ENCODE measurements around the gene CASP3. TPM values are rescaled to one million over a fixed set of nuclear protein-coding genes. Genes with fewer than 3 reads are reported as not detected.

CASP3 gene
- total RNA-seq = 47.4 and 68.1 TPM in 2 replicates

DNA sequence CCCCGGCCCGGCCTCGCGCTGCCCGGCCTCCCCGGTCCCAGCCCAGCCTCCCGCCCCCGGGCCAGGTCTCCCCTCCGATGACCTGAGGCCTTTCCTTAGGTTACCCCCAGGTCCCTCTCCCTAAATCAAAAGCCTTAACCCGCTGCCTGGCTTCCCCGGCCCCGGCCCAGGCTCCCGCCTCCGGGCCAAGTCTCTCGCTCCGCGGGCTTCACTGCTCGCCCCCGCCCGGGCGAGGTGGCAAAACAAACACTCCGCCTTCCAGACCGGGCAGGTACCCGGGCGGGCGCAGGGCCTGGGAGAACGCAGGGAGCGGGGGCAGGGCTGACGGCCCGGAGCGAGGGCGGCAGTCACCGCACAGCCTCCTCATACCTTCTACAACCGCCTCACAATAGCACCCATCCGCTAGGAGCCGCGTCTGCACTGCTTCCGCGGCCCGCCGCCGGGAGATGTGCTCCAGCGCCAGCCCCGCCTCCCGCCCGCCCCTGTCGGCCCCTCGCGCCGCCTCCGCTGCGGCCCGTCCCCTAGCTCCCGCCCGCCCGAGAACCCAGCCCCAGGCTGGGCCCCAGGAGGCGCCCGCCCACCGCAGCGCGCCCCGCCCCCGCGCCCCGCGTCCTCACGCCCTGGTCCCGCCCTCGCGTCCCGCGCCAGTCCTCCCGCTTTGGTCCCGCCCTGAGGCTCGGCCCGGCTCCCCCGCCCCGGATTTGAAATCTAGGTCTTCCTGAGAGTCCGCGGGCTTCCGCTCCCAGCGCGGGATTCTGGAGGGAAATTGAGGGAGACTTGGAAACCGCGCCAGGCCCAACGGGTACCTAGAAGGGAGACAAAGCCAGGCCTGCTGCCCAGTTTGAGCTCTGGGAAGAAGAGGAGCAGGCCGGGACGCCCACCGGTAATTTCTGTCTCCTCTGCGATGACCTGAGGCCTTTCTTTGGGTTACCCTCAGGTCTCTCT lies at the start of gene CASP3, which contains the start of gene PRIMPOL:
CASP3 (minus strand) TSS at position 422 of the 945 bp plus-strand sequence. CDS start 10,994 bp downstream, outside the sequence.
PRIMPOL (plus strand) TSS at position 713 of the 945 bp plus-strand sequence. CDS start 7,403 bp downstream, outside the sequence.

Other genes starting within 250 kb of the CASP3 start
- gene IRF2, start 174.9 kb downstream of the CASP3 start, total RNA-seq = 18.6 and 32.5 TPM in 2 replicates
- gene PRIMPOL, start 291 bp upstream of the CASP3 start, total RNA-seq = 5.2 and 8.0 TPM in 2 replicates
- gene CENPU, start 84.6 kb upstream of the CASP3 start, total RNA-seq = 17.0 and 25.9 TPM in 2 replicates
- gene ACSL1, start 176.5 kb upstream of the CASP3 start, total RNA-seq = 13.4 and 17.8 TPM in 2 replicates